HL-60/S4 treated with retinoic acid at 250 ng/mL for 4 days and 3 days (cell line): Measurements from ENCODE around the gene RBFOX1.
"Not testable (repeated sequence)": the region's sequence is repeated elsewhere in the genome, so short reads cannot be mapped to it uniquely, and the experiment has no call there.

Source experiments
- in situ Hi-C: fragments of 300-500 bp; cut with MboI; formaldehyde crosslinking; loops from 2 replicates; pipeline ENCODE4 v1.7.0; 2022; ENCODE audit warnings: low sequenced_read_pairs

Gene RBFOX1

DNA sequence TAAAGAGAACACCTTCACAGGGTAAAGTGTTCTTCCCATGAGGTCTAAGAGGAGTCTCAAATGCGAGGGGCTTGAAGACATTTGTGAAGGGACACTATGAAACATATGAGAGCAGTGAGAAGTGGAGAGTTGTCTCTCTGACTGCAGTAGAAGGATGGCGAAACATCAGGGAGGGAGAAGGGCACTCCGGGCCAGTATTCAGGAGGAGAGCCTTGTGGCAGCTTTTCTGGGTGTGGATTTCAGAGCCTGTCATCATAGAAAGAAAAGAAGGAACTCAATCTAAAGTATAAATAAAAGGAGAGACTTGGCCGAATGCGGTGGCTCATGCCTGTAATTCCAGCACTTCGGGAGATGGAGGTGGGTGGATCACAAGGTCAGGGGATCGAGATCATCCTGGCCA is 117.2 kb downstream of the RBFOX1 start:
- in situ Hi-C loops, result no loop called here

- in situ Hi-C loops, result no loop called here
Observed at GRCh38 chr16:7450440-7450839, 117.8 kb downstream of the RBFOX1 start.

- in situ Hi-C loops, result no loop called here
Observed at GRCh38 chr16:7452090-7452489, 119.4 kb downstream of the RBFOX1 start.

- in situ Hi-C loops, result no loop called here
Observed at GRCh38 chr16:7456211-7456610, 123.6 kb downstream of the RBFOX1 start.

DNA sequence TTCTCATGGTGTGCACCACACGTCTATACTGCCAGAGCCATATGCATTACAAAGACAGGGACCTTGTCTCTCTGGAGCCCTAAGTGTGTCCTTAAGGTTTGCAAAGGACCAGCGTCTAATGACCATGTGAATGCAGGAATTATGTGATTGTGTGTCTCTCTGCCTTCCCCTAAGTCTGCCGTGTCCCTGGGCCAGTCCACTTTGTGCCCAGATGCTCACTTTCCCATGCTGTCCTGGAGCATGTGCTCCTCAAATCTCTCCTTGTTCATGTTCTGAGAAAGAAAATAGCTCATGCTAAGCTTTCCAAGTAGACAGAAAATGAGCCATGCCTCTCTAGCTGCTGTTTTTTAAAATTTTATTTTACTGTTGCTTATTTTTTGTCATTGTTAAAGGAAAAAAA is 125.5 kb downstream of the RBFOX1 start:
- in situ Hi-C loops, result no loop called here

DNA sequence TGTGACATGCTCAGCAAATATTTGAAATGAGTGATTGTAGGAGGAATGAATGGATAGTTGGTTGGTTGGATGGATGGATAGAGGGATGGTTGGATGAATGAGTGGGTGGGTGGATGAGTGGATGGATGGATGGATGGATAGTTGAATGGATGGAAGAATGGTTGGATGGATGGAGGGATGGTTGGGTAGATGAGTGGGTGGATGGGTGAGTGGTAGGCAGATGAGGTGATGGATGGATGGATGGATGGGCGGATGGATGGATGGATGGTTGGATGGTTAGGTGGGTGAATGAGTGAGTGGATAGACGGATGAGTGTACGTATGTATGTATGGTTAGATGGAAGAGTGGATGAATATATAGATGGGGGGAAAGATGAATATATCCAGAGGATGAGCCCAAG is 137.7 kb downstream of the RBFOX1 start:
- in situ Hi-C loops, result no loop called here

DNA sequence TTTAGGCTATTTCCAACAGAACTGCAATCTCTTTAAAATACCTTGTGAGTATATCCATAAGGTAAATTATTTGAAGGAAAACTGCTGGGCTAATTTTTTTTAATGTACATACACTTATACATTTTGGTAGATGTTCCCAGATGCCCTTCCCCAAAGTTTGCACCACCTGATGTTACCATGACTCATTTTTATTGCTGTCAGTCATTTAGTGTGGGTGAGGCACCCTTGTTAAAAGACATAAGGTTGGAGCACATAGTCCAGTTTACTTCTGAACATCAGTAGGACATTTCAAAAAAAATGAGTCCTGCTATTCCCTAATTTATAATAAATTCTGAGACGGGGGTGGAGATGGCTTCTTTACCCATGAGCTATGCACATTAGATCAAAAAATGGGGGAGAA is 138.6 kb downstream of the RBFOX1 start:
- in situ Hi-C loops, result no loop called here

DNA sequence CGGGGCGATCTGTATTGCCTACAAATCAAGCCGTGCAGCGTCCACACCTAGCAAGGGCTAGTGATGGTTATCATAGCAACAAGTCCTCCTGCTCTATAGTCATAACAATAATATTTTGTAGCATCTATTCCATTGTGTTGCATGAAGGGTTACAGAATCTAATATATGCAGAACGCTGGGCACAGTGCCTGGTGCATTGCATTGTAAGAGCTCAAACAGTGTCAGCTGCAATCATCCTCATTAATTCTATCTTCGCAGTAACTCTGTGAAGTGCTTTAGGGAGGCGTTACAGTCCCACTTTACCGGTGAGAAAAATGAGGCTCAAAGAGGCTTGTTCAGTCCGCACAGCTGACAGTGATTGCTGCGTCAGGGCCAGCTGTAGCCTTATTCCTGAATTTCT is 149.4 kb downstream of the RBFOX1 start:
- in situ Hi-C loops, result no loop called here

- in situ Hi-C loops, result no loop called here
Observed at GRCh38 chr16:7482596-7483290, 150.1 kb downstream of the RBFOX1 start.

- in situ Hi-C loops, result no loop called here
Observed at GRCh38 chr16:7487574-7488323, 155.1 kb downstream of the RBFOX1 start.

DNA sequence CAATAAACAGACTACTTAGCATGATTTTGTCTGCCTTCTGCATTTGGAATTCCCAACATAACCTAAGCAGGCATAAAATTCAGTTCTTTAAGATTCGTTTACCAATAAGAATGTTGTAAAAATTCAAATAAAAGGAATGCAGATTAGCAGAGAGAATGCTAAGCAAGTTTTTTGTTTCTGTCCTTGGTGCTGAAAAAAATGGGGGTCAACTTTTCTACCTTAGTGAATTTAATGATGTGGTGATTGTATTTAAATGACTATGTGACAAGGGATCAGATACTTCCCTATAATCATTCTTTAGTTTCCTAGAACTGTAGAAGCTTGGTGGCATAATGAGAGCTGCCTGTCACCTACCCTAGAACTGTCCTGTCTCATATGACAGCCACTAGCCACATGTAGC is 159.5 kb downstream of the RBFOX1 start:
- in situ Hi-C loops, result no loop called here

GRCh38 chr16:7493133-7493532 is 160.5 kb downstream of the RBFOX1 start:
- in situ Hi-C loops, result no loop called here

DNA sequence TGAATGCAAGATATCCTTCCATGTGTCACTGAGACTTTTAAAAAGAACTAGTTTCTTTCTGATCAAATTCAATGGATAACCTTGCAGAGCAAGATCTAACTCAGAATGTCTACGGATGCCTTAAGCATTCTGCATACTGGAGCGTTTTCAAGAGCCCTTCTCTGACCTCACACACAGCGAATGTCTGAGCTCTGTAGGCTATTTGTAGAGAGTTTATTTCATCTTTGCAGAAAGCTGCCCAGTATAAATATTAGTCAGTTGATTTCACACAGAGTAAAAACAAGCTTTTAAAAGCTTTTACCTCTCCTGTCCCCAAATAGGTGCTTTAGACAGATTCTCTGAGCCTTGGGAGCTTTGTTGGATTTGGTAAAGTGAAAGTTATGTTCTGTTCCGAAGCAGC is 165.0 kb downstream of the RBFOX1 start:
- in situ Hi-C loops, result no loop called here

DNA sequence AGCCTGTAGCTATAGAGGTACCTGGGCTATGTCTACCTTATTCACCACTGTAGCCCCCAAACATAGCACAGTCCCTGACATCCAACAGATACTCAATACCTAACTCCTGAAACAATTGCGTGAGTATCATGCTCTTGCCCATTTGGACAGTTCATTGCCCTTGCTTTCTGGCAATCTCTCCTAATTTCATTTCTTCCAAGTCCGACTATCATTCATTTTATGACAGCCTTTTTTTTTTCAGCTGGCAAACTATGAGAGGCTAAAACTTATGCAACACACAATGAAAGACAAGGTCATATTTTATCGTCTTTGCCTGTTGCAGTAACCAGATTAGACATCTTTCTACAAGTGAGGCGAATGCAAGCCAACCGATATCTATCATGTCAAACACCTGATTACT is 169.2 kb downstream of the RBFOX1 start:
- in situ Hi-C loops, result no loop called here

GRCh38 chr16:7502591-7503157 is 170.0 kb downstream of the RBFOX1 start:
- in situ Hi-C loops, result not testable (repeated sequence)

DNA sequence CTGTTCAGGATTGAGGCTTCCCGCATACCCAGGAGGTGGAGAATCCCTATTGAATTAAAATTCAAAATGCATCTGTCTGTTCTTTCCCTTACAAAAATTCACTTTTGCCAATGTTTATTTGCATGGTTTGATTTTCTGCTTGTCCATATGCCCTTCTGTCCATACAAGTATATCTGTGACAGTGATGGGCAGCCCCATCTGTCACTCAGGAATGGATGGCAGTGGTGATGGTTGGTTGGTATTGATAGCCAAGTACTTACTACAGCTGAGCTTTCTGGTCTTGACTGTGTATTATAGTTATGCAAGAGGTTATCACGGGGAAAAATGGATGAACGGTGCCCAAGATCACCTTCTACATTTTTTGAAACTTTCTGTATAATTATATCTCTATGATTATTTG is 171.0 kb downstream of the RBFOX1 start:
- in situ Hi-C loops, result no loop called here

- in situ Hi-C loops, result no loop called here
Observed at GRCh38 chr16:7504844-7505243, 172.2 kb downstream of the RBFOX1 start.

DNA sequence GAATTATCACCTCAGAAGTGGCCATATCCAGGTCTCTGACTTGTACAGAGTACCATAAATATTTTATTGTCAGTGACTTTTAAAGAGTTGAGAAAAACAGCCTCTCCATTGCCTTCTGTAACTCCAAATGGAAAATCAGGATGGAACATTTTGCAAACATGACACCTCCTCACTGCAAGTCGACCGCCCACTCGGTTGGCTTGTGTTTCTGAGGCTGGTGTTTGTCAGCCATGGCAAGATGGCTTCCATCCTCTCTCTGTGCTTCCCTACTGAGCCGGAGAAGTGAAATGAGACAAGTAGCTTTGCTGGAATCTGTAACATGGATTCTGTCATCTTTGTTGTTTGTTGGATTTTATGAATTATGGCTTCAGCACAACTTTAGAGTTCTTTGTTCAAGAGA is 172.8 kb downstream of the RBFOX1 start:
- in situ Hi-C loops, result no loop called here

GRCh38 chr16:7506363-7506762 is 173.7 kb downstream of the RBFOX1 start:
- in situ Hi-C loops, result no loop called here

- in situ Hi-C loops, result no loop called here
Observed at GRCh38 chr16:7508656-7509055, 176.0 kb downstream of the RBFOX1 start.

GRCh38 chr16:7509963-7510601 is 177.4 kb downstream of the RBFOX1 start:
- in situ Hi-C loops, result no loop called here
